ENCODE data around the gene PSMB10. TPM values are rescaled to one million over a fixed set of nuclear protein-coding genes. Genes with fewer than 3 reads are reported as not detected.

Gene PSMB10
- total RNA-seq, 1 experiment from 2014 or later: 41.0 TPM

DNA sequence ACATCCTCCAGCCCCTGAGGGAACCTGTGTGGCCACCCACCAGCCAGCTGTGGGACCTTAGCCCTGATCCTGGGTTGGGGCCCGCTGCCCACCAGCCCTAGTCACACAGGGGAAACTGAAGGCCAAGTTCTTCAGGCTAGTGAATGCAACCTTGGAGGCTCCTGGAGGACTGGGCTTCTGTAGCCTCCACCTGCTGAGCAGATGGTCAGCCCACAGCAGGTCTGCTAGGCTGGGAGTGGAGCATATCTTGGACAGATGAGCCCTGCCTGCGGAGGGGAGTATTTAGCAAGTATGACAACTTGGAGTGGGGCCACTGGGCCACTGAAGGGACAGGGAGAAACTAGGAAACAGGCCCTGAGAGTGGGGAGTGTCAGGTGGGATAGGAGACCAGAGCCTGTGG lies 39.6 kb upstream of the PSMB10 start:
- no peaks in the 10 kb centered on the region for H3K27me3 ChIP-seq (ENCODE audit: insufficient read depth, low read length)
- H2AFZ ChIP-seq (ENCODE audit: low read depth, low read length, poor library complexity, severe bottlenecking): no peak overlapping the region
- CTCF ChIA-PET: no interaction called here
- H3K4me3 ChIP-seq (replicated peaks in 1 of 2; ENCODE audit: low read depth in 1 of 2, low read length in 2 of 2): no peak overlapping the region
- H3K4me2 ChIP-seq (ENCODE audit: low read length): no peak overlapping the region
- POLR2A ChIA-PET: no interaction called here
- BruUV-seq (replicated peaks): no TSS peak
- H3K9ac ChIP-seq (ENCODE audit: low read length): no peak overlapping the region
- H4K20me1 ChIP-seq (ENCODE audit: insufficient read depth): no peaks in the 10 kb centered on the region
- H3K9me2 ChIP-seq (ENCODE audit: insufficient read depth): no peaks in the 10 kb centered on the region
- H3K4me1 ChIP-seq (ENCODE audit: control insufficient read depth in 1 of 2, insufficient read depth in 2 of 2, low read length in 2 of 2): no peaks in the 10 kb centered on the region
- no peak overlapping the region for H3K27ac ChIP-seq (ENCODE audit: low read depth, low read length)
- RAD21 ChIA-PET (ENCODE audit: low non-redundant PET in 1 of 2, low total read pairs in 2 of 2, uncharacterized antibody in 2 of 2, unreplicated experiment in 2 of 2): no interaction called here
- ATAC-seq (no peak), DNase-seq (ENCODE audit: low read depth, low spot score) (no peak)
- TF ChIP-seq CEBPB (IDR thresholded peaks at IDR 0.05; ENCODE audit: low read depth) (no peak), ZNF274 (IDR thresholded peaks at IDR 0.05; ENCODE audit: low read depth, low read length) (no peak), EZH2phosphoT487 (IDR thresholded peaks at IDR 0.05; ENCODE audit: borderline replicate concordance) (no peak), POLR2A (IDR thresholded peaks at IDR 0.05; ENCODE audit: borderline replicate concordance, extremely low read depth, insufficient read depth, insufficient read length) (no peak)
- TF ChIP-seq, protein P1, sequence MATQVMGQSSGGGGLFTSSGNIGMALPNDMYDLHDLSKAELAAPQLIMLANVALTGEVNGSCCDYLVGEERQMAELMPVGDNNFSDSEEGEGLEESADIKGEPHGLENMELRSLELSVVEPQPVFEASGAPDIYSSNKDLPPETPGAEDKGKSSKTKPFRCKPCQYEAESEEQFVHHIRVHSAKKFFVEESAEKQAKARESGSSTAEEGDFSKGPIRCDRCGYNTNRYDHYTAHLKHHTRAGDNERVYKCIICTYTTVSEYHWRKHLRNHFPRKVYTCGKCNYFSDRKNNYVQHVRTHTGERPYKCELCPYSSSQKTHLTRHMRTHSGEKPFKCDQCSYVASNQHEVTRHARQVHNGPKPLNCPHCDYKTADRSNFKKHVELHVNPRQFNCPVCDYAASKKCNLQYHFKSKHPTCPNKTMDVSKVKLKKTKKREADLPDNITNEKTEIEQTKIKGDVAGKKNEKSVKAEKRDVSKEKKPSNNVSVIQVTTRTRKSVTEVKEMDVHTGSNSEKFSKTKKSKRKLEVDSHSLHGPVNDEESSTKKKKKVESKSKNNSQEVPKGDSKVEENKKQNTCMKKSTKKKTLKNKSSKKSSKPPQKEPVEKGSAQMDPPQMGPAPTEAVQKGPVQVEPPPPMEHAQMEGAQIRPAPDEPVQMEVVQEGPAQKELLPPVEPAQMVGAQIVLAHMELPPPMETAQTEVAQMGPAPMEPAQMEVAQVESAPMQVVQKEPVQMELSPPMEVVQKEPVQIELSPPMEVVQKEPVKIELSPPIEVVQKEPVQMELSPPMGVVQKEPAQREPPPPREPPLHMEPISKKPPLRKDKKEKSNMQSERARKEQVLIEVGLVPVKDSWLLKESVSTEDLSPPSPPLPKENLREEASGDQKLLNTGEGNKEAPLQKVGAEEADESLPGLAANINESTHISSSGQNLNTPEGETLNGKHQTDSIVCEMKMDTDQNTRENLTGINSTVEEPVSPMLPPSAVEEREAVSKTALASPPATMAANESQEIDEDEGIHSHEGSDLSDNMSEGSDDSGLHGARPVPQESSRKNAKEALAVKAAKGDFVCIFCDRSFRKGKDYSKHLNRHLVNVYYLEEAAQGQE (IDR thresholded peaks at IDR 0.05; ENCODE audit: low read depth): no peak
- TF ChIP-seq, protein P2, sequence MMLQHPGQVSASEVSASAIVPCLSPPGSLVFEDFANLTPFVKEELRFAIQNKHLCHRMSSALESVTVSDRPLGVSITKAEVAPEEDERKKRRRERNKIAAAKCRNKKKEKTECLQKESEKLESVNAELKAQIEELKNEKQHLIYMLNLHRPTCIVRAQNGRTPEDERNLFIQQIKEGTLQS (IDR thresholded peaks at IDR 0.05): no peak
- TF ChIP-seq, protein P3, sequence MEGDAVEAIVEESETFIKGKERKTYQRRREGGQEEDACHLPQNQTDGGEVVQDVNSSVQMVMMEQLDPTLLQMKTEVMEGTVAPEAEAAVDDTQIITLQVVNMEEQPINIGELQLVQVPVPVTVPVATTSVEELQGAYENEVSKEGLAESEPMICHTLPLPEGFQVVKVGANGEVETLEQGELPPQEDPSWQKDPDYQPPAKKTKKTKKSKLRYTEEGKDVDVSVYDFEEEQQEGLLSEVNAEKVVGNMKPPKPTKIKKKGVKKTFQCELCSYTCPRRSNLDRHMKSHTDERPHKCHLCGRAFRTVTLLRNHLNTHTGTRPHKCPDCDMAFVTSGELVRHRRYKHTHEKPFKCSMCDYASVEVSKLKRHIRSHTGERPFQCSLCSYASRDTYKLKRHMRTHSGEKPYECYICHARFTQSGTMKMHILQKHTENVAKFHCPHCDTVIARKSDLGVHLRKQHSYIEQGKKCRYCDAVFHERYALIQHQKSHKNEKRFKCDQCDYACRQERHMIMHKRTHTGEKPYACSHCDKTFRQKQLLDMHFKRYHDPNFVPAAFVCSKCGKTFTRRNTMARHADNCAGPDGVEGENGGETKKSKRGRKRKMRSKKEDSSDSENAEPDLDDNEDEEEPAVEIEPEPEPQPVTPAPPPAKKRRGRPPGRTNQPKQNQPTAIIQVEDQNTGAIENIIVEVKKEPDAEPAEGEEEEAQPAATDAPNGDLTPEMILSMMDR (IDR thresholded peaks at IDR 0.05 in 2 of 3, conservative IDR thresholded peaks at IDR 0.05 in 1 of 3; ENCODE audit: borderline replicate concordance in 1 of 3, insufficient read depth in 1 of 3, low read depth in 2 of 3, low read length in 2 of 3): no peak
- intact Hi-C loops (cut with micrococcal nuclease): no loop called here
- H3K36me3 ChIP-seq (ENCODE audit: control insufficient read depth in 1 of 2, insufficient read depth in 2 of 2, low read length in 2 of 2): no peaks in the 10 kb centered on the region
- no peaks in the 10 kb centered on the region for H3K79me2 ChIP-seq (ENCODE audit: insufficient read depth, low read length)
- no peaks in the 10 kb centered on the region for H3K9me3 ChIP-seq (ENCODE audit: control insufficient read depth in 1 of 2, insufficient read depth in 1 of 2, low read depth in 1 of 2, low read length in 2 of 2)

Data from HCT116 (cell line).